SK-N-SH (cell line): Measurements from ENCODE around the gene SSX2IP.

ENCODE experiments used
- ELF1 ChIP-seq: IDR thresholded peaks from 2 replicates; pipeline ENCODE4 v1.4.0; 2012
- EP300 ChIP-seq, 2 experiments: IDR thresholded peaks; 2 replicates each; pipeline versions ENCODE4 v1.4.0 to v1.6.1; 2012; ENCODE audit warnings: borderline replicate concordance in 1 of 2, low read depth in 1 of 2, low read length in 1 of 2
- MXI1 ChIP-seq: IDR thresholded peaks from 2 replicates; pipeline ENCODE4 v1.6.1; 2012; ENCODE audit warnings: mild to moderate bottlenecking, low read depth, low read length, improper control_type of control experiment
- POLR2AphosphoS5 ChIP-seq: IDR thresholded peaks from 2 replicates; pipeline ENCODE4 v1.6.1; 2012; ENCODE audit warnings: low read depth, low read length
- RFX5 ChIP-seq: IDR thresholded peaks from 2 replicates; pipeline ENCODE4 v1.6.1; 2012; ENCODE audit warnings: mild to moderate bottlenecking, improper control_type of control experiment, low read length
- SIN3A ChIP-seq: IDR thresholded peaks from 2 replicates; pipeline ENCODE4 v1.6.1; 2012; ENCODE audit warnings: low read depth, mild to moderate bottlenecking, low read length, moderate library complexity, borderline replicate concordance
- SMC3 ChIP-seq: IDR thresholded peaks from 2 replicates; pipeline ENCODE4 v1.6.1; 2012; ENCODE audit warnings: low read depth, low read length, improper control_type of control experiment
- TAF1 ChIP-seq: IDR thresholded peaks from 2 replicates; pipeline ENCODE4 v1.6.1; 2012; ENCODE audit warnings: low read depth, mild to moderate bottlenecking, low read length, moderate library complexity, borderline replicate concordance
- YY1 ChIP-seq: IDR thresholded peaks from 2 replicates; pipeline ENCODE4 v1.4.0; 2012; ENCODE audit warnings: low read depth, mild to moderate bottlenecking
- TF ChIP-seq, protein P1 (sequence below): fragments of 200-600 bp; sonication (generic); IDR thresholded peaks from 2 replicates; pipeline ENCODE4 v1.6.1; 2017; ENCODE audit warnings: antibody characterized with exemption, mild to moderate bottlenecking, moderate library complexity
- TF ChIP-seq, protein P2 (sequence below): IDR thresholded peaks from 2 replicates; pipeline ENCODE4 v1.4.0; 2012; ENCODE audit warnings: low read depth

DNA sequence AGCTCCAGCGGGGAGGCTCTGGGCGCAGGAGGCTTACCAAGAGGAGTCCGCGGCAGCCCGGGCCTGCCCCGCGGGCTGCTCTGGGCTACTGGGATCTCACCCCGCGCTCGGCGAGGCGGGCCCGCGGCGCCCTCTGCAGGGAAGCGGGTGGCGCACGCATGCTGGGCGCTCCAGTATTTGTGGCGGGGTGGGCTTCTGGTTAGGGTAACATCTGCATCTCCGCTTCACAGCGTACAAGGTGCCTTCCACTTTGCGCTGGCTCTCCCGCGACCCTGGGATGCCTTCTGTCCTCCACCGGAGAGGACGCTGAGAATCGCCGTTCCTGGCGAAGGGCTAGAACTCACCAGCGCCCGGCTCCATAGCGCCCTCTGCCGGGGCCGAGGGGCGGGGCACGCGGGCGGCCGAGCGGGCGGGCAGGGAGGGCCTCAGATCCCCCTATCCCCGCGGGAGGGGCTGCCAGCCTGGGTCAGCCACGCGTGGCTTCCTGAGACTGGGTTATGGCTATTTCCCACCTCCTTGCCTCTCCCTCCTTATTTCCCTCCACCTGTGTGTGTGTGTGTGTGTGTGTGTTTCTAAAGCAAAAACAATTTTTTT is 69.4 kb downstream of the SSX2IP start:
- TF ChIP-seq MXI1: peak; percentile 44
- TF ChIP-seq EP300 (IDR thresholded peaks at IDR 0.05; ENCODE audit: borderline replicate concordance in 1 of 2, low read depth in 1 of 2, low read length in 1 of 2): no peak
- peak; percentile 55 for TF ChIP-seq SMC3
- TF ChIP-seq, protein P1, sequence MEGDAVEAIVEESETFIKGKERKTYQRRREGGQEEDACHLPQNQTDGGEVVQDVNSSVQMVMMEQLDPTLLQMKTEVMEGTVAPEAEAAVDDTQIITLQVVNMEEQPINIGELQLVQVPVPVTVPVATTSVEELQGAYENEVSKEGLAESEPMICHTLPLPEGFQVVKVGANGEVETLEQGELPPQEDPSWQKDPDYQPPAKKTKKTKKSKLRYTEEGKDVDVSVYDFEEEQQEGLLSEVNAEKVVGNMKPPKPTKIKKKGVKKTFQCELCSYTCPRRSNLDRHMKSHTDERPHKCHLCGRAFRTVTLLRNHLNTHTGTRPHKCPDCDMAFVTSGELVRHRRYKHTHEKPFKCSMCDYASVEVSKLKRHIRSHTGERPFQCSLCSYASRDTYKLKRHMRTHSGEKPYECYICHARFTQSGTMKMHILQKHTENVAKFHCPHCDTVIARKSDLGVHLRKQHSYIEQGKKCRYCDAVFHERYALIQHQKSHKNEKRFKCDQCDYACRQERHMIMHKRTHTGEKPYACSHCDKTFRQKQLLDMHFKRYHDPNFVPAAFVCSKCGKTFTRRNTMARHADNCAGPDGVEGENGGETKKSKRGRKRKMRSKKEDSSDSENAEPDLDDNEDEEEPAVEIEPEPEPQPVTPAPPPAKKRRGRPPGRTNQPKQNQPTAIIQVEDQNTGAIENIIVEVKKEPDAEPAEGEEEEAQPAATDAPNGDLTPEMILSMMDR: peak; percentile 95
- TF ChIP-seq TAF1: no peak
- 0 out of 2 replicates have a peak, but pooled peaks have one; percentile 15 for TF ChIP-seq YY1
- TF ChIP-seq POLR2AphosphoS5: no peak
- TF ChIP-seq RFX5: no peak
- no peak for TF ChIP-seq ELF1
- TF ChIP-seq, protein P2, sequence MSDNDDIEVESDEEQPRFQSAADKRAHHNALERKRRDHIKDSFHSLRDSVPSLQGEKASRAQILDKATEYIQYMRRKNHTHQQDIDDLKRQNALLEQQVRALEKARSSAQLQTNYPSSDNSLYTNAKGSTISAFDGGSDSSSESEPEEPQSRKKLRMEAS: peak; percentile 62; the same call in 1 of the 2 replicates
- peak; percentile 40; the same call in 1 of the 2 replicates for TF ChIP-seq SIN3A
